GM12878 (cell line): ENCODE results near the gene FRAS1.
"Not testable (repeated sequence)": the region's sequence is repeated elsewhere in the genome, so short reads cannot be mapped to it uniquely, and the experiment has no call there.

ENCODE experiments used
- ETV6 ChIP-seq, 2 experiments: fragments of 450-650 bp in 1 of 2; IDR thresholded peaks in 1 of 2; conservative IDR thresholded peaks in 1 of 2; 2 replicates each; pipeline ENCODE4 v1.6.1; 2014; ENCODE audit warnings: antibody characterized with exemption in 1 of 2, borderline replicate concordance in 1 of 2, low read depth in 1 of 2, mild to moderate bottlenecking in 1 of 2, moderate library complexity in 1 of 2
- POLR2A ChIP-seq: IDR thresholded peaks from 2 replicates; pipeline ENCODE4 v1.6.1; 2011; ENCODE audit warnings: low read depth, mild to moderate bottlenecking, low read length
- TF ChIP-seq, protein P1 (sequence below): fragments of 450-650 bp; IDR thresholded peaks from 2 replicates; pipeline ENCODE4 v1.6.1; 2017; ENCODE audit warnings: mild to moderate bottlenecking

DNA sequence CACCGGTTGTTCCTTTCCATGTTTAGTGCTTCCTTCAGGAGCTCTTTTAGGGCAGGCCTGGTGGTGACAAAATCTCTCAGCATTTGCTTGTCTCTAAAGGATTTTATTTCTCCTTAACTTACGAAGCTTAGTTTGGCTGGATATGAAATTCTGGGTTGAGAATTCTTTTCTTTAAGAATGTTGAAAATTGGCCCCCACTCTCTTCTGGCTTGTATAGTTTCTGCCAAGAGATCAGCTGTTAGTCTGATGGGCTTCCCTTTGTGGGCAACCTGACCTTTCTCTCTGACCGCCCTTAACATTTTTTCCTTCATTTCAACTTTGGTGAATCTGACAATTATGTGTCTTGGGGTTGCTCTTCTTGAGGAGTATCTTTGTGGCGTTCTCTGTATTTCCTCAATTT lies 218.3 kb downstream of the FRAS1 start:
- TF ChIP-seq POLR2A; ETV6 (conservative IDR thresholded peaks at IDR 0.05 in 1 of 2, IDR thresholded peaks at IDR 0.05 in 1 of 2; ENCODE audit: borderline replicate concordance in 1 of 2, low read depth in 1 of 2): not testable (repeated sequence)
- TF ChIP-seq, protein P1, sequence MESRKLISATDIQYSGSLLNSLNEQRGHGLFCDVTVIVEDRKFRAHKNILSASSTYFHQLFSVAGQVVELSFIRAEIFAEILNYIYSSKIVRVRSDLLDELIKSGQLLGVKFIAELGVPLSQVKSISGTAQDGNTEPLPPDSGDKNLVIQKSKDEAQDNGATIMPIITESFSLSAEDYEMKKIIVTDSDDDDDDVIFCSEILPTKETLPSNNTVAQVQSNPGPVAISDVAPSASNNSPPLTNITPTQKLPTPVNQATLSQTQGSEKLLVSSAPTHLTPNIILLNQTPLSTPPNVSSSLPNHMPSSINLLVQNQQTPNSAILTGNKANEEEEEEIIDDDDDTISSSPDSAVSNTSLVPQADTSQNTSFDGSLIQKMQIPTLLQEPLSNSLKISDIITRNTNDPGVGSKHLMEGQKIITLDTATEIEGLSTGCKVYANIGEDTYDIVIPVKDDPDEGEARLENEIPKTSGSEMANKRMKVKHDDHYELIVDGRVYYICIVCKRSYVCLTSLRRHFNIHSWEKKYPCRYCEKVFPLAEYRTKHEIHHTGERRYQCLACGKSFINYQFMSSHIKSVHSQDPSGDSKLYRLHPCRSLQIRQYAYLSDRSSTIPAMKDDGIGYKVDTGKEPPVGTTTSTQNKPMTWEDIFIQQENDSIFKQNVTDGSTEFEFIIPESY, result not testable (repeated sequence)
